Measurements from ENCODE around the gene TRABD2B.

The TRABD2B gene

DNA sequence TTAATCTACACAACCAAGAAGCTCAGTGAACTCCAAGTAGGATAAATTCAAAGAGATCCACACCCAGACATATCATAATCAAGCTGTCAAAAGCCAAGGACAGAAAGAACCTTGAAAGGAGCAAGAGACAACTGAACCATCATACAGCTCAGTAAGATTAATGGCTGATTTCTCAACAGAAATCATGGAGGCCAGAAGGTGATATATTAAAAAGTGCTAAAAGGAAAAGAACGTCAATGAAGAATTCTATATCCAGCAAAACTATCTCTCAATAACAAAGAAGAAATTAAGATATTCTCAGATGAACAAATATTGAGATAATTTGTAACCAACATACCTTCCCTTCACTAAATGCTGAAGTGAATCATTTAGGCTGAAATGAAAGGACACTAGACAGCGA, 161.8 kb downstream of the TRABD2B start:
- no peak overlapping the region for H3K9ac ChIP-seq (ENCODE audit: low read depth in 1 of 2, low read length in 2 of 2)
- no peak overlapping the region for H3K27ac ChIP-seq (ENCODE audit: low read depth, low read length)
- H3K9me3 ChIP-seq (ENCODE audit: control insufficient read depth in 1 of 2, low read length in 2 of 2), result peaks cover 0 to 8% of the 10 kb centered on the region in 2 donors
- no peaks in the 10 kb centered on the region for H3K27me3 ChIP-seq (ENCODE audit: control insufficient read depth in 1 of 2, insufficient read depth in 2 of 2, low read length in 2 of 2)
- H3K36me3 ChIP-seq (ENCODE audit: control insufficient read depth in 1 of 2, insufficient read depth in 2 of 2, low read length in 2 of 2), result no peaks in the 10 kb centered on the region
- no peak overlapping the region for H3K4me3 ChIP-seq (ENCODE audit: low read depth in 1 of 2, low read length in 2 of 2)
- H3K4me1 ChIP-seq (ENCODE audit: control insufficient read depth in 1 of 2, insufficient read depth in 2 of 2, low read length in 2 of 2), result peaks cover 33 to 34% of the 10 kb centered on the region in 2 donors

DNA sequence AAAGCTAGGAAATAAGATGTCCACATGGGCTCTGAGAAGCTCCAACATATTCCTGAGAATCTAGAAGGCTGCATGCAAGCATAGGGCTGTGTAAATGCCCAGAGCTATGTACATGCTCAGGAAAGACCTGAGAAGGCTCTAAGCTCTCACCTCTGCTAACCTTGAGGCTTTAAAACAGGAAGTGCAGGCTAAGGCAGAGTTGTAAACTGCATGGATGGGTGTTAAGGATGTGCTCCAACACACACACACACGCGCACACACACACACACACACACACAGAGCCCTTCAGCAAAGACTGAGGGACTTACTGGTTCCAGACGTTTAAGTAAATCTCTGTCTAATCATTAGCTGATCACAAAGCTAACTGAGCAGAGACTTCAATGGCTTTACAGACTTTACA, 162.9 kb downstream of the TRABD2B start:
- Histone ChIP-seq H3K4me3 (ENCODE audit: low read depth in 1 of 2, low read length in 2 of 2) (no peak overlapping the region), H3K27me3 (ENCODE audit: control insufficient read depth in 1 of 2, insufficient read depth in 2 of 2, low read length in 2 of 2) (no peaks in the 10 kb centered on the region), H3K36me3 (ENCODE audit: control insufficient read depth in 1 of 2, insufficient read depth in 2 of 2, low read length in 2 of 2) (no peaks in the 10 kb centered on the region), H3K9ac (ENCODE audit: low read depth in 1 of 2, low read length in 2 of 2) (no peak overlapping the region), H3K9me3 (ENCODE audit: control insufficient read depth in 1 of 2, low read length in 2 of 2) (peaks cover 0 to 8% of the 10 kb centered on the region in 2 donors), H3K4me1 (ENCODE audit: control insufficient read depth in 1 of 2, insufficient read depth in 2 of 2, low read length in 2 of 2) (peaks cover 33 to 34% of the 10 kb centered on the region in 2 donors), H3K27ac (ENCODE audit: low read depth, low read length) (no peak overlapping the region)

DNA sequence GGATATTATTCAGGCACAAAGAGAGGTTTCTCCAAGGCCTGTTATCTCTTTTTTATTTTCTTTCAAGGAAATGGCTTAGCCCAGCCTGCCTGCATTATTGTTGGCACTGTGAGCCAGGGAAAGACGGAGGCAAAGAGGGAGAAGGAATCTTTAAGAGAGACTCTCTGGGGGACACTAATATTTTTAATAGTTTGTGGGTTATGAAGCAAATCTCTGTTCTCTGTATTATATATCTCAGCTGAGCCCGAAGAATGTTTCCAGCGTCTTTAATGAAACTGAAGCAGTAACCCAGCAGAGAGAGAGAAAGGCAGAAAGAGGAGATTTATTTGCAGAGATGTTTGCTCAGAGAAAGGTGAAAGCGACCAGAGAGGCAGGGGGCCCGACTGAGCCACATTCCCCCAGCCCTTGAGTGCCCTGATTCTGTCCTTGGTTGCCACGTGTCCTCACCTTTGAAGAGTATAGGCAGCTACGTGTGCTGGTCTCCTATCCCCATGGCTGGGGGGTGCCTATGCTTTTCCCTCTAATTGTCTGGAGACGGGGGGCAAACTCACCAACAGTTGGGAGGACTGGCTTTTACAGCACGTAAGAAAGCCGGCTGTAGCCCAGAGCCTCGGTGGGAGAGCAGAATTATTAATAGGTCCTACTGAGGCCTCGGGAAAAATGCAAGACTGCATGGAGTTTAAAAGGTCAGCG, 166.4 kb downstream of the TRABD2B start:
- peak overlapping the region in 1 of 2 donors; percentile 7 for H3K9ac ChIP-seq (ENCODE audit: low read depth in 1 of 2, low read length in 2 of 2)
- H3K27me3 ChIP-seq (ENCODE audit: control insufficient read depth in 1 of 2, insufficient read depth in 2 of 2, low read length in 2 of 2), result no peaks in the 10 kb centered on the region
- H3K4me3 ChIP-seq (ENCODE audit: low read depth in 1 of 2, low read length in 2 of 2), result no peak overlapping the region
- H3K36me3 ChIP-seq (ENCODE audit: control insufficient read depth in 1 of 2, insufficient read depth in 2 of 2, low read length in 2 of 2), result no peaks in the 10 kb centered on the region
- H3K27ac ChIP-seq (ENCODE audit: low read depth, low read length), result no peak overlapping the region
- H3K9me3 ChIP-seq (ENCODE audit: control insufficient read depth in 1 of 2, low read length in 2 of 2), result peaks cover 0 to 7% of the 10 kb centered on the region in 2 donors
- H3K4me1 ChIP-seq (ENCODE audit: control insufficient read depth in 1 of 2, insufficient read depth in 2 of 2, low read length in 2 of 2), result peaks cover 7 to 11% of the 10 kb centered on the region in 2 donors

DNA sequence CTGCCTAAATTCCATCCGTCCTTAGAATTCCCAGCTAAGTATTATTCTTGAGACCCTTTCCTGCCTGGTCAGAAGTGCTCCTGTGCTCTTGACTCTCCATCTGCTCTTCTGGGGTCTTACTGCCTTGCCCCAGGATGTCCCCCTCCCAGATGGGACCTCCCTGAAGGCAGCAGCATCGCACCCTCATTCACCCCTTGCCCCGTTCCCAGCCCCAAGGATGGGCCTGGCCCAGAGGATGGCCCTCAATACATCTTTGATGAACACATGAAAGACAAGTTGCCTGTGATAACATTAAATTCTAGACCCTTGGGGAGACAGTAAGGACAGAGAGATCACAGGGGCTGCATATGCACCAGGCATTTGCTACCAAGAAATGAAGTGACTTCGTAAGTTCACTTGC, 167.2 kb downstream of the TRABD2B start:
- H3K4me3 ChIP-seq (ENCODE audit: low read depth in 1 of 2, low read length in 2 of 2), result no peak overlapping the region
- peaks cover 8 to 13% of the 10 kb centered on the region in 2 donors for H3K4me1 ChIP-seq (ENCODE audit: control insufficient read depth in 1 of 2, insufficient read depth in 2 of 2, low read length in 2 of 2)
- no peaks in the 10 kb centered on the region for H3K36me3 ChIP-seq (ENCODE audit: control insufficient read depth in 1 of 2, insufficient read depth in 2 of 2, low read length in 2 of 2)
- H3K27ac ChIP-seq (ENCODE audit: low read depth, low read length), result no peak overlapping the region
- no peaks in the 10 kb centered on the region for H3K9me3 ChIP-seq (ENCODE audit: control insufficient read depth in 1 of 2, low read length in 2 of 2)
- H3K9ac ChIP-seq (ENCODE audit: low read depth in 1 of 2, low read length in 2 of 2), result no peak overlapping the region
- H3K27me3 ChIP-seq (ENCODE audit: control insufficient read depth in 1 of 2, insufficient read depth in 2 of 2, low read length in 2 of 2), result no peaks in the 10 kb centered on the region

DNA sequence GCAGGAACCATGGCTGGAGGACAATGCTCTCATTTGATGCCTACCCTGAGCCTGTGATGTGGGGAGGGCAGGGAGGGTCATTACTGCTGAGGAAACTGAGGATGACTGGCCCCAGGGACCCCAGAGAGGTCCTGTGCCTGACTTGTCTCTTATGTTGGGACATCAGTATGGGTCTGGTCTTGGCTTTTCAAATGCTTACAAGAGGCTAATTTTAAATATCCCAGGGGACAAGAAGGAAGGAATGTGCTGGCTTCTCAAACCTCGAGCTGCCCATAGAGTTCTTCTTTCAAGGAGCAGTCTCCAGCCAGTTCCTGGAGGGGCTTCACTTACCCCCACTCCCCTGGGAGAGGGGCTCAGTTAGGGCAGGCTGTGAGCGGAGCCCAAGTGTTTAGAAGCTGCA, 168.2 kb downstream of the TRABD2B start:
- no peaks in the 10 kb centered on the region for H3K9me3 ChIP-seq (ENCODE audit: control insufficient read depth in 1 of 2, low read length in 2 of 2)
- H3K36me3 ChIP-seq (ENCODE audit: control insufficient read depth in 1 of 2, insufficient read depth in 2 of 2, low read length in 2 of 2), result no peaks in the 10 kb centered on the region
- H3K9ac ChIP-seq (ENCODE audit: low read depth in 1 of 2, low read length in 2 of 2), result no peak overlapping the region
- no peaks in the 10 kb centered on the region for H3K27me3 ChIP-seq (ENCODE audit: control insufficient read depth in 1 of 2, insufficient read depth in 2 of 2, low read length in 2 of 2)
- no peak overlapping the region for H3K4me3 ChIP-seq (ENCODE audit: low read depth in 1 of 2, low read length in 2 of 2)
- H3K4me1 ChIP-seq (ENCODE audit: control insufficient read depth in 1 of 2, insufficient read depth in 2 of 2, low read length in 2 of 2), result peaks cover 16 to 17% of the 10 kb centered on the region in 2 donors
- no peak overlapping the region for H3K27ac ChIP-seq (ENCODE audit: low read depth, low read length)

DNA sequence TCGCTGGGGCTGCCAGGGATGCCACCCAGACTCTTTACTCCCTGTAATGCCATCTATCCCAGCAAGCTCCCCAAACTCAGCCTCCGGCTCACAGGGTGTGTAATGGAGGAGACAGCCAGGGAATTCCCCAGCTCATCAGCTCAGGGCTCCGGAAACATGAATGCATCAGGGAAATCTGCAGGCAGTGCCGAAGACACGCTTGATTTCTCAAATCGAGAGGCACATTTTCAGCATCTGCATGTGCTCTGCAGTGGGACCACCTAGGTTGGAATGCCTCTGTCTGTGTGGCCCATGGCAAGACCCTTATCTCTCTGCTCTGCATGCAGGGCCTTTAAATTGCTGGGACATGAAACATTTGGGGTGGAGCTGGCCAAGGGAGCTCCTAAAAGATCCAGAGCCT, 170.1 kb downstream of the TRABD2B start:
- Histone ChIP-seq H3K27me3 (ENCODE audit: control insufficient read depth in 1 of 2, insufficient read depth in 2 of 2, low read length in 2 of 2) (no peaks in the 10 kb centered on the region), H3K27ac (ENCODE audit: low read depth, low read length) (no peak overlapping the region), H3K9ac (ENCODE audit: low read depth in 1 of 2, low read length in 2 of 2) (no peak overlapping the region), H3K9me3 (ENCODE audit: control insufficient read depth in 1 of 2, low read length in 2 of 2) (no peaks in the 10 kb centered on the region), H3K4me3 (ENCODE audit: low read depth in 1 of 2, low read length in 2 of 2) (no peak overlapping the region), H3K4me1 (ENCODE audit: control insufficient read depth in 1 of 2, insufficient read depth in 2 of 2, low read length in 2 of 2) (peaks cover 16 to 17% of the 10 kb centered on the region in 2 donors), H3K36me3 (ENCODE audit: control insufficient read depth in 1 of 2, insufficient read depth in 2 of 2, low read length in 2 of 2) (no peaks in the 10 kb centered on the region)

DNA sequence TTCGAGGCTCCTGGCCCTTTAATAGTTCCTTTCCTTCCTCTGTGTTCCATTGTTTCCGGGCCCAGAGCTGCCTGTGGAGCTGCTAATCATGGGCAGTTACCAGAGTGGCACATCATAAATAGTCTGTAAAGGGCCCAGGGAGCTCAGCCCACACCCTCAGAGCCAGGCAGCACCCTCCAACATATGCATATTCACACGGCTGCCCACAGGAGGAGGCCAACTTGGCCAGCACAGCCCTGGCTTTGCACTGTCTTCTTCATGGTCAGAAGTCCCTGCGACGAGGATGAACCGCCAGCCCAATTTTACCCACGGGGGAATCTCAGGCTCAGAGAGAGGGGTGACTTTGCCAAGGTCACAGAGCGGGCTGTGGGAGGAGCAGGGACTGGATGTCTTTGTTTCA, 172.5 kb downstream of the TRABD2B start:
- Histone ChIP-seq H3K9me3 (ENCODE audit: control insufficient read depth in 1 of 2, low read length in 2 of 2) (no peaks in the 10 kb centered on the region), H3K9ac (ENCODE audit: low read depth in 1 of 2, low read length in 2 of 2) (no peak overlapping the region), H3K4me1 (ENCODE audit: control insufficient read depth in 1 of 2, insufficient read depth in 2 of 2, low read length in 2 of 2) (peaks cover 6 to 9% of the 10 kb centered on the region in 2 donors), H3K27ac (ENCODE audit: low read depth, low read length) (no peak overlapping the region), H3K4me3 (ENCODE audit: low read depth in 1 of 2, low read length in 2 of 2) (no peak overlapping the region), H3K36me3 (ENCODE audit: control insufficient read depth in 1 of 2, insufficient read depth in 2 of 2, low read length in 2 of 2) (no peaks in the 10 kb centered on the region), H3K27me3 (ENCODE audit: control insufficient read depth in 1 of 2, insufficient read depth in 2 of 2, low read length in 2 of 2) (no peaks in the 10 kb centered on the region)

DNA sequence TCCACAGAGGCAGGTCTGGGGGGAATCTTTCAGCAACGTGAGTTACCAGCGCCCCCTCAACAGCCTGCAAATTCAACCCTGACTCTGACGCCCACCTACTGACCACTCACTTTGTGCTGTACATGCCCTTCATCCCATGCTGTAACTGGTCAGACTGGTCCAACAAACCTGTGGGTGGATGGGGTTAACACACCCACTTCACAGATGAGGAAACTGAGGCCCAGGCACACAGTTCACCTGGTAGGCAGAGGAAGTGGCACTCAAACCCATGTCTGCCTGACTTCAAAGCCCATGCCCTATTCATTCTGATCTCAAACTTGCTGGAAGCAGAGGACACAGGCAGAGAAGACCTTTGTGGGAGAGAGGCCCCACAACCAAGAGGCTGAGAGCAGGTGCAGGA, 172.9 kb downstream of the TRABD2B start:
- no peak overlapping the region for H3K4me3 ChIP-seq (ENCODE audit: low read depth in 1 of 2, low read length in 2 of 2)
- H3K4me1 ChIP-seq (ENCODE audit: control insufficient read depth in 1 of 2, insufficient read depth in 2 of 2, low read length in 2 of 2), result peaks cover 6 to 9% of the 10 kb centered on the region in 2 donors
- H3K27ac ChIP-seq (ENCODE audit: low read depth, low read length), result no peak overlapping the region
- no peak overlapping the region for H3K9ac ChIP-seq (ENCODE audit: low read depth in 1 of 2, low read length in 2 of 2)
- no peaks in the 10 kb centered on the region for H3K36me3 ChIP-seq (ENCODE audit: control insufficient read depth in 1 of 2, insufficient read depth in 2 of 2, low read length in 2 of 2)
- H3K27me3 ChIP-seq (ENCODE audit: control insufficient read depth in 1 of 2, insufficient read depth in 2 of 2, low read length in 2 of 2), result no peaks in the 10 kb centered on the region
- H3K9me3 ChIP-seq (ENCODE audit: control insufficient read depth in 1 of 2, low read length in 2 of 2), result no peaks in the 10 kb centered on the region

DNA sequence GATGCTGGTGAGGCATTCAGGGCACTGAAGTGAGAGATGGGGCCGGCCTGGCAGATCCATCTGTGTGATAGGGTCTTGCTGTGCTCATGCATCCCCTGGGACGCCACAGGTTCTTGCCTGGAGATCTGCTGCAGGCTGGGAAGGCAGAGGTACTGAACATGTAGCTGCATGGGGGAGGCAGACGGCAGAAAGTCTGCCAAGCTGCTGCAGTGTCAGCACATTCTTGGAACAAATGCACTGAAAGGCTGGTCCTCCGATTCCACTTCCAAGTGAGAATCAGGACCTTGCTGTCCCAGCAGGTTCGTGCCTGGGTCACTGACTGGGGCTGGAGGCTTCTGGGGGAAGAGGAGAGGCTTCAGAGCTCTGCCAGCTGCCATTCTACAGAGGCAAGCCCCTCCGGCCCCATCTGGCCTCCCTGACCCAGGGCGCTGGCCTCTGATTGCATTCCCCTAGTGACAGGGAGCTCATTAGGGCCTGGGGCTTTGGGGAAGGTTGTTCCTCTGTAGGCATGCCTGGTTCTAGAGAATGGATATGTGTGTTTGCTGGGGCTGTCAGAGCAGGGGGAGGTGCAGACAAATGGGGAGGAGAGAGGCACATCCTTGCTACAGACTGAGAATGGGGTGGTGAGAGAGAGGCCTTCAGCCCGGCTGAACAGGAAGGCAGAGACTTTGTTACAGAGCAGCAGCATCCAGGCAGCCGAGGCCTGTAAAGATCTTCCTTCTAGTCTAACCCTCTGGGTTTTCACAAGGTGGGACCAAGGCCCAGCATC, 174.0 kb downstream of the TRABD2B start:
- Histone ChIP-seq H3K27ac (ENCODE audit: low read depth, low read length) (no peak overlapping the region), H3K4me3 (ENCODE audit: low read depth in 1 of 2, low read length in 2 of 2) (no peak overlapping the region), H3K9me3 (ENCODE audit: control insufficient read depth in 1 of 2, low read length in 2 of 2) (no peaks in the 10 kb centered on the region), H3K36me3 (ENCODE audit: control insufficient read depth in 1 of 2, insufficient read depth in 2 of 2, low read length in 2 of 2) (no peaks in the 10 kb centered on the region), H3K4me1 (ENCODE audit: control insufficient read depth in 1 of 2, insufficient read depth in 2 of 2, low read length in 2 of 2) (peaks cover 6 to 9% of the 10 kb centered on the region in 2 donors), H3K9ac (ENCODE audit: low read depth in 1 of 2, low read length in 2 of 2) (no peak overlapping the region), H3K27me3 (ENCODE audit: control insufficient read depth in 1 of 2, insufficient read depth in 2 of 2, low read length in 2 of 2) (no peaks in the 10 kb centered on the region)

DNA sequence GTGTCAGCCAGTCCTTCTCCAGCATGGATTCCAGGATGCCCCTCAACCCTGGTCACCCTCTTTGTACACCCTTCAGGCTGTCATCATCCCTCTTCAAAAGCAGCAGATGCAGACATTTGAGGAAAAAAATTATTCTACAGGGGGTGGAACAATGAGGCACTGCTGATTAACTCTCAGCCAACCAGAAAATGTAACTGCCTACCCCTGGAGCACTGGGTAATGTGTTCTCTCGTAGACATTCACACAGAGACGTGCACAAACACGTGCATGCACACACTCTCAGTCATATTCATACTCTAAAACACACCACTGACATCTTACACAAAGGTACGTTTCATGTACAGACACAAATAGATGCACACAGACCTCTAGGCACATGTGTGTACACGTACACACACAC, 175.4 kb downstream of the TRABD2B start:
- Histone ChIP-seq H3K36me3 (ENCODE audit: control insufficient read depth in 1 of 2, insufficient read depth in 2 of 2, low read length in 2 of 2) (no peaks in the 10 kb centered on the region), H3K9me3 (ENCODE audit: control insufficient read depth in 1 of 2, low read length in 2 of 2) (no peaks in the 10 kb centered on the region), H3K27ac (ENCODE audit: low read depth, low read length) (no peak overlapping the region), H3K9ac (ENCODE audit: low read depth in 1 of 2, low read length in 2 of 2) (no peak overlapping the region), H3K4me1 (ENCODE audit: control insufficient read depth in 1 of 2, insufficient read depth in 2 of 2, low read length in 2 of 2) (peaks cover 6 to 9% of the 10 kb centered on the region in 2 donors), H3K27me3 (ENCODE audit: control insufficient read depth in 1 of 2, insufficient read depth in 2 of 2, low read length in 2 of 2) (no peaks in the 10 kb centered on the region), H3K4me3 (ENCODE audit: low read depth in 1 of 2, low read length in 2 of 2) (no peak overlapping the region)

All from duodenal mucosa (tissue), 2 donors.